GF-D8 (cell line): ENCODE data around the gene DUSP8.

Experiments used
- DNase-seq: peaks from one replicate; lab custom pipeline; 2025; lab: John Stamatoyannopoulos, UW

The DUSP8 gene

DNA sequence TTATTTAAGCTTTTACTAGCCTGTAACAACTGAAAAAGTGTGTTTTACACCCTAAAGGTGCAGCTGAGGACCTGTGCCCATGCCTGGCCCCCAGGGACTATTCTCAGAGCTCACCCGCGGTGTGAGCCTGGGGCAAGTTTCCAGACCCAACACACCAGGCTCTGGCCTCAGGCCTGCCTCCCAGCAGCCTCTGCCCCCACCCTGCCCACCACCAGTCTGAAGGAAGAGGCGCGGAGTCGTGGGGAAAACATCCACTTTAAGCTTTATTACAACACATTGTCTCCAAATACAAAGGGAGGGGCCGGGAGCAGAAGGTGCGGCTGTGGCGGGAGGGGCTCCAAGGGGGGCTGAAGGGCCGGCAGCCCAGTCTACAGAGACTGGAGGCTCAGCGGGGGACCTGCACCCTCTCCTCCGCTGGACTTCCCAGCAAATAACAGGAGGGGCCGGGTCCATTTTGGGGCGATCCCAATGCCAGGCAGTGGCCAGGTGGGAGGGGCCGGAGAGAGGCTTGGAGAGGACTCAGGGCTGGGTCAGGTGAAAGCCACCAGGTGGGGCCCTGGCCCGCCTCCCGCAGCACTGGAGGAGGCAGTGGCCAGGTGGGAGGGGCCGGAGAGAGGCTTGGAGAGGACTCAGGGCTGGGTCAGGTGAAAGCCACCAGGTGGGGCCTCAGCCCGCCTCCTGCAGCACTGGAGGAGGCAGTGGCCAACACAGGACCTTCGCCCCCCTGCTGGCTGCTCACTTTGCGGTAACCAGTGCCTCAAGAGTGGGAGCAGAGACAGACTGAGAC is 18.1 kb downstream of the DUSP8 start:
- DNase-seq = no peak

GRCh38 chr11:1549338-1550330 is 22.4 kb downstream of the DUSP8 start:
- no peak for DNase-seq

DNA sequence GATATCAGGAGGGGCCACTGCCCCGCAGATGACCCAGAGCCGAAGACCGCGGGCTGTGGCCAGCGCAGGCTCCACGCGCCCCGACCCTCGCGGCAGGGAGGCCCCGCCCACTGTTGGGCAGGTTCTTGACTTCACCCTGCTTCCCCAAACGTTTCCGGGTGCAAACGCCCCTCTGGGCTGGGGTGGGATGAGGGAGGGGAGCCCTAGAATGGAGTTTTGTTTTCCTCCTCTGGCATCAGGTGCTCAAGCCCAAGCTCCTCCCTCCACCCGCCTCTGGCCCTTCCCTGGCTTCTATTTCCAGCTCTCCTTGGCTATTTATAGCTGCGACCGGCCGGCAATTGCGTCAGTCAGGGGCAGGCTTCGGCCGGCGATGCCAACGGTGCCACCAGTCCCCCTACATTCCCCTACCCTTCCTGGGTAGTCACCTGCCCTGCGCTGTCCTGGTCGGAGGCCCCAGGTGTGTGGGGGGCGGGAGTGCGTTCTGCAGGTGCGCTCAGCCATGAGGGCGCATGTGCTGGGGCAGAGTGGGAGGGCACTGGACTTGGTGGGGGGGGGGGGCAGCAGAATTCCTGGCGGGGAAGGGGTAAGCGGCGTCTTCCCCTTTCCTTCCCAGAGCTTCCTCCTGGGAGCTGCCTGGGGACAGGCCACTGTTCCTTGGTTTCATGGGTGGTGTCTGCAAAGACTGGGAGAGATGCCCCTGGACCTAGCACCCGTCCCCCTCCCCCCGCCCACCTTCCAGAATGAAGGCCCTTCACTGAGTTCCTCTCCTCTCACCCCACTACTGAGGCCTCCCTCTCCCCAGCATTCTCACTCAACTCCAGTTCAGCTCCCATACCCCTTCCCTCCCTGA is 23.6 kb downstream of the DUSP8 start:
- DNase-seq = no peak

GRCh38 chr11:1547467-1548098 is 24.5 kb downstream of the DUSP8 start:
- no peak for DNase-seq

- DNase-seq = no peak
Observed at GRCh38 chr11:1546536-1547466, 25.3 kb downstream of the DUSP8 start.

DNA sequence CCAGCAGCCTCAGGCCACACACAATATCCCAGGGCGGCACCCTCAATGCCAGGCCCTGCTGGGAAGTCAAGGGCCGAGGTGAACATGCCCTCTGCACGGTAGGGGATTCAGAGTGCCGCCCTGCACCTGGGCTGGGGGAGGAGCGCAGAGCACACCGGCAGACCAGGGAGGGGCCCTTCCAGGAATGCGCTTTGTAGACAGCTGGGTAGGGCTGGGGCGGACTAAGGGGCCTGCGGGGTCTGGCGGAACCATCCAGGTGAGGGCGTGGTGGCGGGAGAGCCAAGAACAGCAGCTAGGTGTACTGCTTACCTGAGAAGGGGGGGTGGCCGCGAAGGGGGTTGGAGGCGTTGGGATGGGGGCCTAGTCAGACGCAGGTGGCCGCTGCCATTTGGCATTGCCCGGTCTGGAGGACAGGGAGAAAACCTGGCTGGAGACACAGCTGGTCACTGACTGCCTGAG is 26.0 kb downstream of the DUSP8 start:
- no peak for DNase-seq

DNA sequence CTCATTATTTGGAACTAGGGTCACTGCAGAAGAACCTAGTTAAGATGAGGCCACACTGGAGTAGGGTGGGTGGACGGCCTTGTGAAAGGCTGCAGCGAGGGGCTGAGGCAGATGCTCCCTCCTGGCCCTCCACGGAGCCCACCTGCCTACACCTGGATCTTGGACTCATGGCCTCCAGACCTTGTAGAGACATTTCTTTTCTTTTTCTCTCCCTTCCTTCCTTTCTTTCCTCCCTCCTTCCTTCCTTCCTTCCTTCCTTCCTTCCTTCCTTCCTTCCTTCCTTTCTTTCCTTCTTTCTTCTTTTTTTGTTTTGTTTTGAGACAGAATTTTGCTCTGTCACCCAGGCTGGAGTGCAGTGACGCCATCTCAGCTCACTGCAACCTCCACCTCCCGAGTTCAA is 26.6 kb downstream of the DUSP8 start:
- no peak for DNase-seq

GRCh38 chr11:1544536-1544935 is 27.5 kb downstream of the DUSP8 start:
- no peak for DNase-seq

- DNase-seq = no peak
Observed at GRCh38 chr11:1543606-1544263, 28.3 kb downstream of the DUSP8 start.

DNA sequence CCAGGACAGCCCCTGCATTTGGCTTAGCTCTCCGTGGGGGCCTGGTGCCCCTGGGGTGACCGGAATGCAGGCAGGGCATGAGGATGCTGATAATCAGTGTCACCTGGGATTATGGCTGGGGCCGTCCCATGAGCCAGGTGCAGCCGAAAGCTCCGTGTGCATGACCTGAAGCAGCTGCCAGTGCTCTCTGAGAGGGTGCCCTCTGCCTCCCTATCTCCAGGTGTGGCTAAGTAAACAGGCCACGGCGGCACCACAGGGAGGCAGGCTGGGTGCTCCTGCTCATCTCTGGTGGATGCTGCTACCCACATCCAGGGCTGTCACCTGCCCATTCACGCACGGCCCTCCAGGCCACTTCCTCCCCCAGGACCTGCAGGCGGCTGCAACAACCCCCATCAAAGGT is 29.8 kb downstream of the DUSP8 start:
- DNase-seq = no peak

DNA sequence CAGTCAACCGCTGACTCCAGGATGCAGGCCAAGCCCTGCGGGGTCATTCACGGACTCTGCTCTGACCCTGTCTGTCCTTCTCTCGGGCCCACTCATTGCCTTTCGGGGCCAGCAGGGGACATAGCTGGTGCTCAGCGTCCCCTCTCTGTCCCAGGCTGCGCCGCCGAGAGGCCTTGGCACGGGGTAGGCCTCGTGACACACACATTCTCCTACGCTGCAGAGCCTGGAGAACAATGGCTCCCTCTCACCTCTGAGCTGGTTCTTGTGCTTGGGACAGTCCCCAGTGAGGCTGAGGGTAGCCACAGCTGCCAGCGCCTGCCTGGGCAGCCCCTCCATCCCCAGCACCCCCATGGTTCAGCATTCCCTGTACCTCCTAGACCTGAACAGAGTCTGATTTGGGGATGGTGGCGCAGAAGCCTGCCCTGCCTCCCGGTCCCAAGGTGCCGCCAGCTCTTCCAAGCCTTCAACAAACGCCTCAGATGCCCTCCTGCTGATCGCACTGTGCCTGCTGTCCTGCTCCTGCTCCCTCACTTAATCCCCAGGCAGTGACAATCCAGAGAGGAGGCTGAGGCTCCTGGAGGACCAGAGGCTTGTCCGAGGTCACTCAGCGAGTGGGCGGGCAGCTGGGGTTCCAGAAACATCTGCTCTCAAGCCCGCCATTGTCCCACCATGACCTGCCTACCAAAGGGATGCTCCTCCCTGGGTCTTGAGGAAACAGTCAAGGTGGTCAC is 30.4 kb downstream of the DUSP8 start:
- DNase-seq = no peak

- DNase-seq = no peak
Observed at GRCh38 chr11:1540074-1540473, 32.0 kb downstream of the DUSP8 start.

DNA sequence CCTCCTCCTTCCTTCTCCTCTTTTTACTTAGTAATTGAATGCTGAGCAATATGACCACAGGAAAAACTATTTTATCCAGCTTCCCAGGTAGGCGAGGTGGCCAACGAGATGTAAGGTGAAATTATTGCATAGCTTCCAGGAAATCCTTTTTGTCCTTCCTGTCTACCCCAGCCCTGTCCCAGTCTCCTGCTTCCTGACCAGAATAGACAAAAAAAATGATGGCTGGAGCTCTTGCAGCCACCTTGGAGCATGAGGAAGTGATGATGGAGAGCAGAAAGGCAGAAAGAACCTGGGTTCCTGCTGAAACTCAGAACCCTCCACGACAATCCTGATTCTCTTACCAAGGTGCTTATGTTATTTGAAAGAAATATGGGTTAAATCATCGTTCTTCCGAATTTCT is 33.9 kb downstream of the DUSP8 start:
- DNase-seq = no peak

DNA sequence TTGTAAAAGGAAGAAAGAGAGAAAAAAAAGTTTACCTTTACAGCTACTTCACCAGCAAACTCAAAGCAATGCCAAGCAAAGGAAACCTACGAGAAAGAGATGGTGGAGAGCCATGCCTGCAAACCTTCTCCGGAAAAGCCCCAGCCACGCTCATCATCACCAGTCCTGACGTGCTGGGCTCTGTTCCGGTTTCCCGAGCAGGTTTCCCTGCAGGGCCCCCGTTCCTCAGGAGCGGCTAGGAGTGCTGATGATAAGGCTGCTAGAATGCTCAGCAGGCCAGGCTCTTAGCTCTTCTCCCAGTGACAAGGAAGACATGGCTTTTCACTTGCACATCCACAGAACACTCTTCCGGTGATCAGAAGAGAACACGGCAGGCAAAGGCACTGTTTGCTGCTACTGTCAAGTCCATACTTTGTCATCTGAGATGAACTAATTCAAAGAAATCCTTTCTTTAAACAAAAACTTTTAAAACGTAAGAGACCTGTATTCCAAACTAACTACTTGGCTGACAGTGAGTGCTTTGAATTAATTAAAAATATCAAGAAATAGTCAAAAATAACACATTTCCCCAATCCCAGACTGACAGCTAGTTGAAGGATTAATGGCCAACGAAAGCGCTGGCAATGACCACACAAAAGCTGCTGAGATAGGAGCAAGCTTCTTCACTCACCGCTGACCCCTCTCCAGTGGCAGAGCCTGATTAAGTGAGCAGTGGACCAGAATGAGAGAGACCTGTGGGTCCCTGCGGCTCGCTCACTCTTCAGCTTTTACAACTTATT is 35.8 kb downstream of the DUSP8 start:
- DNase-seq = no peak

- no peak for DNase-seq
Observed at GRCh38 chr11:1534682-1535081, 37.4 kb downstream of the DUSP8 start.

DNA sequence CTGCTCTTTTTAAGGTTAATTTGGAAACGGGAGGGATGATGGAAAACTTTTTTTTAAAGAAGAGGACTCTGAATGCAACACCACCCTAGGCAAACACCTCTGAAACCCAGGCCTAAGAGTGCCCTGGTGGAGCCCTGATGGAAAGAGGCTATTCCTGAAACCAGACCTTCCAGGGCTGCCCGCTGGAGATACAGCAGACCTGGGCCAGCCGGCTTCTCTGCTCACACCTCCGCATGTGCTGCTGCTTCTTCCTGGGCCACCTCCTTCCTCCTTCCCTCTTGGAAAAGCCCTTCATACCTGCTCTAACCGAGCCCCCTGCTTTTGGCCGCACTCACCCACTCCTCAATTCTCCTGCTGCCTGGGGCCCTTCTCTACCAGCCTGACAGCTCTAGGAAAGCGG is 37.9 kb downstream of the DUSP8 start:
- DNase-seq = no peak

DNA sequence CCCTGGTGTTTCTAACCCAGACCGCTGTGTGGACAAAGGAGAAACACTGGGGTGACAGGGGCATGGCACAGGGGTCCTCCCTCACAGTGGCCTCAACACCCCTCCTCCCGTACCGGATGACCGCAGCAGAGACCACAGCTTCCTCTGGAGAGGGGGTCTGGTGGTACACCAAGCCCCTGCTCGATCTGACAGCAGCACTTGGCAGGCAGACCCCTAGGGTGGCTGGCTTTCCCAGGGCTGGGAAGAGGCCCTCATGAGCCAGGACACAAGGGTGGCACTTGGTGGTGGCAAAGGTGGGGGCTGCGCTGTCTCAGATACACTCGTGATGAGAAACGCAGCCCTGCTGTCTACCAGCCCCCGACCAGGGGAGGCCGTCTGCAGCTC is 38.7 kb downstream of the DUSP8 start:
- no peak for DNase-seq

DNA sequence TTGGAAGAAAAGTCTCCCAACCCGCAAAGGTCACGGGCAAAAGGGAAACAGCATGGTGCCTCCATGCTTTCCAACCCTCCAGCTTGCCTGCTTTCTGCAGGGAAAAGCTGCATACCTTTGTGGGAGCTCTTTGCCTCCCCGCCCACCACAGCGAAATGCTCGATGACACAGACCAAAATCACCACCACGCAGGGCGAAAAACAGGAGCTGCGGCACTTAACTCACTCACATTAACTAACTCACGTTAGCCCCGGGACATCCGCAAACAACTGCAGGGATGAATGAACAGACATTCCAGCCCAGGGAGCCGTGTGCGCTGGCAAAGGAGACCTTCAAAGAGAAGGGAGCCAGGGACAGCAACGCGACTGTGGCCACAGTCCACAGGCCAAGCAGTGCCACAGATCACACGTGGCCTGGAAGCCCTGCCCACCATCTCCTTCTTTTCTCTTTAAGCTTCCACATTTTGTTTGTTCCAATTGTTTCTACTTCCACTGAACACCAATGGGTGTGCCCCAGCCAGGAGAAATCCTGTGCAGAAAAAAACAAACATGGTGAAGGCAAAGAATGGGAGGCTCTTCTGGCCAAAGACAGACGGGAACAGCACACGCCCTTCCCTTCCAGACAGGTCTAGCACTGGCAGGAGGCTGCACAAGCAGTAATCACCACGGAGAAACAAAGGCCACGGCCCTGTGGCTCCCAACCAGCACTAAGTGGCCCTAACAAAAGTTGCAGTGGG is 39.3 kb downstream of the DUSP8 start:
- DNase-seq = no peak
